Activated CD4-positive, CD25-positive, alpha-beta regulatory T cell treated with anti-CD3 and anti-CD28 coated beads, Interleukin-2, amount 50 U/mL, for 16 hours (primary cell): Measurements from ENCODE around the gene DLX4.

Experiments used
- DNase-seq: peaks from one replicate; pipeline ENCODE4 v3.0.0-alpha.2; 2020; ENCODE audit warnings: low read depth, low spot score

The DLX4 gene, protein sequence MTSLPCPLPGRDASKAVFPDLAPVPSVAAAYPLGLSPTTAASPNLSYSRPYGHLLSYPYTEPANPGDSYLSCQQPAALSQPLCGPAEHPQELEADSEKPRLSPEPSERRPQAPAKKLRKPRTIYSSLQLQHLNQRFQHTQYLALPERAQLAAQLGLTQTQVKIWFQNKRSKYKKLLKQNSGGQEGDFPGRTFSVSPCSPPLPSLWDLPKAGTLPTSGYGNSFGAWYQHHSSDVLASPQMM

DNA sequence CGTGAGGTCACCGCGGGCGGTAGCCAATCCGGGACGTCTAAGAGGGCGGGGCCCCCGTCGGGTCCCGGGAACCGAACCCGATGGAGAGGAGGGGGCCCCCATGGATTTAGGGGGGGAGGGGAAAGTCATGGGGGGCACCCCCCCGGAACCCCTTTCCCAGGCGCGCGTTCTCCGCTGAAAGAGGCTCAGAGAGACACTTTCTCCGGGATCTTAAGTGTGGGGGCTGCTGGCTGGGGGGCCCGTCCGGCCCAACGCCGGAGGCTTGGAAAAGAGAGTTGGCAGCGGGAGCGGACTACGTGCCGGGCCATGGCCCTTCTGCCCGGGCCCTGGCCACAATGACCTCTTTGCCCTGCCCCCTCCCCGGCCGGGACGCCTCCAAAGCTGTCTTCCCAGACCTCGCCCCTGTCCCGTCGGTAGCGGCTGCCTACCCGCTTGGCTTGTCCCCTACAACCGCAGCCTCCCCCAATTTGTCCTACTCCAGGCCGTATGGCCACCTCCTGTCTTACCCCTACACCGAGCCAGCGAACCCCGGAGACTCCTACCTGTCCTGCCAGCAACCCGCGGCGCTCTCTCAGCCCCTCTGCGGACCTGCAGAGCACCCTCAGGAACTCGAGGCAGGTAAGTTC, at the start of gene DLX4:
DLX4 (plus strand) TSS at position 57 of the 626 bp plus-strand sequence; CDS start at position 336, 279 bp downstream.
- DNase-seq, result no peak

DNA sequence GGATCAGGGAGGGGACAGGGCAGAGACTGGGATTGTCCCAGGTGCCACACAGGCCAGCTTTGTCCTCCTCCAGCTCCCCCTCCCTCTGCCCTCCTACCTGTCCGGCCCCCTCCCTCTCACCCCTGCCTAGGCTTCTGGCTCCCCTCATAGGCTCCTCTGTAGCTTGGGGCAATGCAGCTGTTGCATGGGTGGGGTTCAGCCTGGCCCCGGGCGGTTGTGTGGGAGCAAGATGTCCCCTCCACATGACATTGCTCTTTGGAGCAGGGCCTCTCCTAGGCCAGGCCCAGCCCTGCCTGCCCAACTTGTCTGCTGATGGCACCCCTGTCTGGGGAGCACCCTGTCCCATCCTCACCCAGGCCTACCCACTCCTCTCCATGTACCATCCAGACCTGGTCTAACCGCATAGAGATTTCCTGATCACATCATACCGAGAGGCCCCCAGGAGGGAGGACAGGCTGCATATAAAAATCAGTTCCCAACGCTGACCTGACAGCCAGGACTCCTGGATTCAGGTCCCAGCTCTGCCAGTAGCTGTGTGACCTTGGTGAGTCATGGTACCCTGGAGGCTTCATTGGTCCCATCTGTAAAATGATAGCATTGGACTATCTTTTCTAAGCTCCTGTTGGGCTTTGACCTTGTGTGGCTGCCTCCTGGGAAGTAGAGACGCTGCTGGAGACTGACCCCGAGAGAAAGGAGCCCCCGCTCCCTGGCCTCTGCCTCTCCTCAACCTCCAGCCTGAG, 48.8 kb upstream of the DLX4 start:
- no peak for DNase-seq

DNA sequence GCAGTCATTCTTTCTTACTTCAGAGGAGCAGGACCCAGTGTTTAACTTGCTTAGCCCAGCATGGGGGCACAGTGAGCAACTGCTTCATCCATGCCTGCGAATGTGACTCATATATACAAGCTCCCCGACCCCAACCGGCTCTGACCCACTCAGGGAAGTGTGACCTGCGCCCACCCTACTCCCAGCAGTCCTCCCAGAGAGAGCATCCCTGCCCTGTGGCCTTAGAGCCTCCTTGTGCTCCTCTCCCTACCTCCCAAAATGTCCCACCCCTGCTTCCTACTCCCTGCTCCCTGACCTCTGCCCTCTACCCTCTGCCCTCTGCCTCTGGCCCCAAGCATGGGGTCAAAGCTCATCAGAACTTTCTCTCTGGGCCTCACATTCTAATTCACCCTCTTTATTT, 46.9 kb upstream of the DLX4 start:
- DNase-seq, result no peak

DNA sequence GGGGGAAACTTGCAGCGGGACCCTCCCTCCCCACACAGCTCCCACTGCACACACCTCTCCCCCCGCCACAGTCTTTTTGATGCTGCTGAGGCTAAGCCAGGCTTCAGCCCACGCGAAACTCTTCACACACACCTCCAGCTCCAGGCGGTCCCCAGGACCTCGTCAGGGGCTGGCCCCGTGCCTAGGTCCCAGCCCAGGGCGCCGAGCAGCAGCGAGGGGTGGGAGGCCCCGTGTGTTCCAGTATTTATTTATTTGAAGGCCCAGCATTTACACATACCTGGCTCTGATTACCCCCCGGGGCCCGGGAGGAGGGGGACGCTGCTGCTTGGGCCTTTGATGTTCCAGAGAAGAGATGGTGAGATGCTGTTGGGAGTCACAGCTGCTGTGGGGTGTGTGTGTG, 44.9 kb upstream of the DLX4 start:
- no peak for DNase-seq

DNA sequence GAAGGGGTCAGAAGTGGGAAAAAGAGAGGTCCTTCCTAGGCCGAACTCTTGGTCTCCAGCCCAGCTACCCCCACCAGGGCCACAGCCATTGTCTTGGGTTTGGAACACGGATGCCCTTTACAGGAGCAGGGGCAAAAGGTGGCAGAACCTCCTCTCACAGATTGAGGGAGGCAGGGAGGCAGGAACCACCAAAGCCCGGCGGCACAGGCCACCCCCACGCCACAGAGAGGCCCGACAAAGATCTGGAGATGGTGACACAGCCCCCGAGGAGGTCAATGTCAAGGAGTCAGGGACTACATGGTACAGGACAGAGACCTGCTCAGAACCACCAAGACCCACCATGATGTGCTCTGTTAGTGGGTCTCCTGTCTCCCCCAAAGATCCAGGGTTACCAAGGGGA, 44.4 kb upstream of the DLX4 start:
- no peak for DNase-seq

DNA sequence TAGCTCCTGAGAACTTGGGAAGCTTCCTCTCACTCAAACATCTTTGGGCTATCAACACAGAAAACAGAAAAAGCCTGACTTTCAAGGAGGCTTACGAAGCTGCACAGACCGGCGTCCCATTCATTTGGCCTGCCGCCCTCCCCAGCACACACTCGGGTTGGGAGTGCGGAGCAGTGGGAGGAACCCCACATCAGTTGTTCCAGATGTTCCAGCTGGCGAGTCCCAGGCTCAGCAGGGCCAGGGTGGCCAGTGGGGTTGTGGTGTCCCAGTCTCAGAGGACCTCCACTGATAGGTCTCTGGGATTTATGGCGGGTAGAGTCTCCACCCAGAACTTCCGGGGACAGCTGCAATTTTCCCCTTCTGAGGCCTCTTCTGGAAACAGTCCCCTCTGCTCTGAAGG, 43.1 kb upstream of the DLX4 start:
- DNase-seq, result no peak

DNA sequence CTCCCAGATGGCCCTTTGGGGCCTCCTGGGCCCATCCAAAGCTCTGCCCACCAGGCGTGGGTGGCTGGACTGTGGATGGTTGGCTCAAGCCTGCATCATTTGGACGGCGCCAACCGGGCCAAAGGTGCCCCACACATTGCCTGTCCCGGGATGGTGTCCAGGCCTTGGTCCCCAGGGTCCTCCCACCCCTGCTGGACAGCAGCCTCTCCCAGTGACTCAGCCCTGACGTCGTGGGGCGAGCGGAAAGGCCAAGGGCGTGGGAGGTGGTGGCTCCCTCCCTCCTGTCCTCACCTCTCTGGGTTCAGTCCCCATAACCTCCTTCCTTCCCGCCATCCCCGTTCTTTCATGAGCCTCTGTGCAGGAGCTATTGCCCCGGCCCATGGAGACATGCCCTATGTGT, 42.1 kb upstream of the DLX4 start:
- no peak for DNase-seq

DNA sequence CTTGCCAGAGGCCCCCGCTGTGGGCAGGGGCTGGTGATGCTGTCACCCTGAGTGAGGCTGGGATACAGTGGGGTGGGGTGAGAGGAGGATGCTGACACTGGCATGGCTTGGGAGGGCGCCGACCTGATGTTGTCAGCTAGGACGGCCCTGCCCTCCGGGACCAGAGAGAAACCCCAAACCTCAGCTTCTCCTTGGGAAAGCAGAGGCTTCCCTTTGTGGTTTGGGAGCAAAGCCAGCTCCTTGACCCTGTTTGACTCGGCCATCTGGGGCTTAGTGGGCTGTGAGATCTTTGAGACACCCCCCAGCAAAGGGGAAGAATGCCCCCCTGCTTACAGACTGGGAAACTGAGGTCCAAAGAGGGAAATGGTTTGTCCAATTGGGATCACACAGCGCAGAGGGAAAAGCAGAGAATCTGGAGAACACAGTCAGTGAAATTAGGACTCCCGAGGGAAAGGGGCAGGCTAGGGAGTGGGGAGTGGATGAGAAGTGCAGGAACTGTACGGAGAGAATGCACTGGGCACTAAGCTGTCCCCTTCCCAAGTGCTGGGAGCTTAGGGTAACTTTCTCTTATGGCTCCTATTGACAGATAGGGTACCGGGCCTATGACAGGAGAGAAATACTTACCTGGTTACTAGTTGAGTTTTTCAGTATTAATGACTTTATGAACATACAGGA, 40.7 kb upstream of the DLX4 start:
- no peak for DNase-seq

DNA sequence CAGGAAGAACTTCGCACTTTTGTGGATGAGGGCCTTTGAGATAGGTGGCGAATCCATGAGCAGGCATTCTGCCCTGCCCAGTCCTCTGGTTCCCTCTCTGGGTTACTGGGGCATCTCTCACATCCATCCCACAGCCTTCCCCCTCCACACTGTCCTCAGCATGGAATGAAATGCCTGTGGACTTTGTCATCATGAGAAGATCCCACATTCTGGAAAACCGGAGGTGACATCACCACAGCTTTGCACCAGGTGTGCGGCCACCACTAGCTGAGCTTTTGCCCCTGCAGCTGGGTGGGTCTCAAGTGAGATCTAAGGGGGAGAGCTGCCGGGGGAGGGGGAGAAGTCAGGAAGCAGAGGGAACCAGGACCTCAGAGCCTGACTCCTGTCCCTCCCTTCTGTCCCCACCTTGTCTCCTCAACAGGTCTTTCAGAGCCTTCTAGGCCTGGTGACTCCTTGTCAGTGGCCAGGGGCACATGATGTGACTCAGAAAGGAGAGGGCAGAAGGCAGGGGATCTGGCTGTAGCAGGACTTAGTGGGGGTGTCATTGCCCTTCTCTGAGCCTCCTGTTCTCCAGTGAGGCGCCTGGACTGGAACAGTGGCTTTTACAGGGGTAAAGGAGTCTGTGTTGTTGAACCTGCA, 40.0 kb upstream of the DLX4 start:
- DNase-seq, result no peak

DNA sequence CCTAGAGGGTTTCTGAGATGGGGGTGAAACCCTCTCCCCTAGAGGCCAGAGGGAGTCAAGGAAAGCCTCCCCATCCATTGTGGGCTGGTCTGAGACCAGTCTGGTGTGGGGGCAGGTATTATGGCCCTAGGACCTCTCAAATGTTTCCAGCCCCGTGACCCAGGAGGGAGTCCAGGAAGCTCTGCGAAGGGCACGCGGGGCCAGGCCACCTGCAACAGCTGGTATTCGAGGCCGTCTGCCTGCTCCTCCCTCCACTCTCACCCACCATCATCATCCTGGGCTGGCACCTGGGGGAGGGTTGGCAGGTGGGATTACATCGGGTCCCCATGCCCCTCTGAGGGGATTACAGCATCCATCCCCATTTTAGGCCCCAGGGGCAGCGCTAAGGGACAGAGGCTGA, 38.1 kb upstream of the DLX4 start:
- no peak for DNase-seq

DNA sequence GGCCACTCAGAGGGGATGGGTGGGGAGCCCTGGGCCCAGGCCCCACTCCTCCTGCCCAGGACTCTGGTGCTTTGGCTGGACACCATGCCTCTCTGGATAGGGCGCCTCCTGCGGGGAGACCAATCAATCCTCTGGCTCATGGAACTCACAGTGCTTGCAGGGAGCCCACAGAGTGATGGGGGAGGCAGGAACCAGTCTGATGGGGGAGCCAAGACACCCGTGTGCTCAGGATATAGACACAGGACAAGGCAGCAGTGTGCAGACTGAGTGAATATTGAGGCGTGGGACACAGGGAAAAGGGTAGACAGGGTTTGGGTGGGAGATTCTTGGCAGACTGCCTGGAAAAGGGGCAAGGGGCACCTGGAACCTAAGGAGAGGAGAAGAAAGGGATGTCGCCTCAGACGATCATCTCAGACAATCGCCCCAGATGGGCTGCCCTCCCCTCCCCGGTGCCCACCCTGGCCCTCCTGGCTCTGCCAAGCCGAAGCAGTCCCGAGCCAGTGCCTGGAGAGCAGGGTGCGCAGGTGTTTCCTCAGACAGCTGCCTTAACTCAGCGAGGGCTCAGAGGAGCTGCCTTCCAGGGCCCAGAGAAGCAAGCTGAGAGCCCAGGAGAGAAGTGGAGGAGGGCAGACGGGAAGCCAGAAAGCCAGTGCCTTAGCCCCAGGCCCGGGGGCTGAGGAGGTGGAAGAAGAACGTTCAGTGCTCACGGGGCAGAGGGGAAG, 37.4 kb upstream of the DLX4 start:
- DNase-seq, result no peak

DNA sequence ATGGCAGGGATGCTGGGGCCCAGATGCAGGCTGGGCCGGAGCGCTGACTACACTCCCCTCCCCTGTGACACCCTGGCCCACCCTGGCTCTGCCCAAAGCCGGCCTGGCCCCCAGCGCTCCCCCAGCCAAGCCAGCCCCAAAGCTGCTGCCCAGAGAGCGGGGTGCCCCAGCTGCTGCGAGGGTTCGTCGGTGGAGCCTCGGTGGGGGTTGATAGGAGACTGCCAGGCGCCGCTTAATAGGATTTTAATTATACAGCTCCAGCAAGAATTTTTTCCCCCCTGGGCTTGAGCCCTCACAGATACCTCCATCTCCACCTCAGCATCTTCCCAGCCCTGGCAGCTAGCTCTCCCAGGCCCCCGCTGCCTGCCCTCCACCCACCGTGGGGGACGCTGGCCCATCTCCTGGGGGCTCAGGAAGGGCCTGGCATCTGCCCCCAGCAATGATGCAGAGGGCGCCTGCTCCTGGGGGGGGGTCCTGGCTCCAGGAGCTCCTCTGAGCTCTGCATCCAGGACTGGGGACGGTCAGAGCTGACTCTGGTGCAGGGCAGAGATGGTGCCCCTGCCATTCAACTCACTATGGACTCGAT, 36.8 kb upstream of the DLX4 start:
- no peak for DNase-seq

DNA sequence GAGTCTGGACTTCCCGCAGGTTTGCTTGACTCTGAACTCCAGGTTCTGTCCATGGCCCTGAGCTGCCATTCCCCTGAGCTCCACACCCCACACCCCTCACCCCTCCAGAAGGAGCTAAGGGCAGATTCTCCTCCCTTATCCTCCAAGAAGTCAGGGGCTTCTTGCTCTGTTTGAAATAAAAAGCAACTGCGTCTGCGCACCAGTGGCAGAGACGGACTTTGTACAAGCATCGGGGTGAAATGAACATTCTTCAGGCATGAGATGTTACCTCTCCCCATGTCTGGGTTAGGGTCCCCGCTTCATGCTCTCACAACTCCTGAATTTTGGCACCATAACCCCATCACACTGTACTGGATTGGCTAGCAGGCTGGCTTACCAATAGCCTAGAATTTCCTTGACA, 36.1 kb upstream of the DLX4 start:
- DNase-seq, result no peak

DNA sequence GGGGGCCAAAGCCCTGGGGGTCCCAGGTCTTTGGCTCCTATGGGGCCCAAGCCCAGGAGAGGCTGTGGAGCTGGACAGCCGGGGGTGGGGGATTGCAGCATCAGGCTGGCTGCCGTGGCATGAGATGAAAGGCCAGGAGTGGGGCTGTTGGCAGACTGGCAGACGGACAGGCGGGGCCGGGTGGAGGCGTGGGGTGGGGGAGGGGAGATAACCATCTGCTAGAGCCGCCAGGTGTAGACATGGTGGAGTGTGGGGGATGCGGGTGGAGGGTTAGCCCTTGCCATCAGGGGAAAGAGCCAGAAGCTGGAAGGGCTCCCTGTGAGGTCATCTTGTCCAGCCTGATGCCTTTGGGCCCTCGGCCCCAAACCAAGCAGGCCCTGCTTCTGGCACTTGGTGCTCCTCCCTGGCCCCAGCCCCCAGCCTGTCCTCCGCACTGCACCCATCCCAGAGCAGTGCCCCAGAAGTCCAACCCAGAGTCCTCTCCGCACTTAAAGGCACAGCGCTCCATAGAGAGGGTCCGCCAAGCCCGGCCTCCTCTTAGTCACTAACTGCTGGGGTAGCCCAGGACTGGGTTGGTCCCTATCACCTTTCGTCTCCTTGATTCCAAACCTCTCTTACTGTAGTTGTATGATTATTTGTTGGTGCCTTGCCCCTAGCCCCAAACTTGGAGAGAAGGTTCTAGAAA, 33.3 kb upstream of the DLX4 start:
- DNase-seq, result no peak

DNA sequence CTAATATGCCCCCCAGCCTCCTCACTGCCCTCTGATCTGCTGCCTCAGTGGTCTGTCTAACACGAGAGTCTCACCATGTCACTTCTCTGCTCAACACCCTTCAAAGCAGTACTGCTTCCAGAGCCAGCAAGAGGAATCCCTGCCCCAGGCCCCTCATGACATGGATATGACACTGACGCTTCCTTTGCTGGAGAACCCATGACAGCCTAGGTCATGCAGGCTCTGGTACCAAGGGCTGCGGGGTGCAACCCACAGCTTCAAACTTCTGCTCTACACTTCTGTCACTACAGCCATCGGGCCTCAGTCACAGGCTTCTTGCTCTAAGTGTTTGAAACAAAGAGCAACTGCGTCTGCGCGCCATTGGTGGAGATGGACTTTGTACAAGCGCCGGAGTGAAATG, 32.6 kb upstream of the DLX4 start:
- DNase-seq, result no peak

DNA sequence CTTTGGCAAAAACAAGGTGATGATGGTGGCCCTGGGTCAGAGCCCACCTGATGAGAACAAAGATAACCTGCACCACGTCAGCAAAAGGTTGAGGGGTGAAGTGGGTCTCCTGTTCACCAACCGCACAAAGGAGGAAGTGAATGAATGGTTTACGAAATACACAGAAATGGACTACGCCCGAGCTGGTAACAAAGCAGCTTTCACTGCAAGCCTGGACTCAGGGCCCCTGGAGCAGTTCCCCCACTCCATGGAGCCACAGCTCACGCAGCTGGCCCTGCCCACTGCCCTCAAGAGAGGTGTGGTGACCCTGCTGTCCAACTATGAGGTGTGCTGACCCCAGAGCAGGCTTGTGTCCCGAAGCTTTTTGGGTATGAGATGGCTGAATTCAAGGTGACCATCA, 29.7 kb upstream of the DLX4 start:
- no peak for DNase-seq

DNA sequence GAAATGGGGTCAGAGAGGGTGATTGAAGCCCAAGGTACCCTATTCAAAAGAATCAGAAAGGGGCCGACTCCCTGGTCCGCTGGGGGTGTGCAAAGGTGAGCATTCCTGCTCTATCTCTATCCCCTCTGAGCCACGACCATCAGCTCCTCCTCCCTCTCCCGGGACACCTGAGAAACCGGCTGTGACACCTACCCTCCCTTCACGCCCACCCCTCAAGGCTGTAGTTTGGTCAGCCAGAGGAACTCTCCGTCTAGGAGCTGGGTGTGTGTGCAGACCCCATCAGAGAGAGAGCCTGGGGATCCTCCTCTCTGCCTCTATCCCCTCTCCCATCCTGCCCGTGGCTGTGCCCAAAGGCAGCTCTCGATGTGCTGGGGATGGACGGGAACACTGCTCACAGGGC, 27.6 kb upstream of the DLX4 start:
- no peak for DNase-seq

DNA sequence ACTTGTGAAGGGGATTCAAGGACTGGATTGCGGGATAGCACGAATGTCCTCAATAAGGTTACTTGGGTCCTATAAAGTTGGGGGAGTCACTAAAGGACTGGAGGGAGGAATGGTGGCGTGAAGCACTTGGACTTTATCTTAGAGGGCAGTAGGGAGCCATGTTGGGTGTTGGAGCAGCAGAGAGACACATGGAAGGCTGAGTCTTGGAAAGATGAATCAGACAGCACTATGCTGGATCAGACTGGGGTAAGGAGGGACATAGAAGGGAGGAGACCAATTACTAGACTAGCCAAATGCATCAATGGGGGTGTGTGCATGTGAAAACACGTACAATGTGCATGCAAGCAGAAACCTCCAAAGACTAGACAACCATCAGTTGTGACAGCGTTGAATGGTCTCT, 26.0 kb upstream of the DLX4 start:
- DNase-seq, result no peak

DNA sequence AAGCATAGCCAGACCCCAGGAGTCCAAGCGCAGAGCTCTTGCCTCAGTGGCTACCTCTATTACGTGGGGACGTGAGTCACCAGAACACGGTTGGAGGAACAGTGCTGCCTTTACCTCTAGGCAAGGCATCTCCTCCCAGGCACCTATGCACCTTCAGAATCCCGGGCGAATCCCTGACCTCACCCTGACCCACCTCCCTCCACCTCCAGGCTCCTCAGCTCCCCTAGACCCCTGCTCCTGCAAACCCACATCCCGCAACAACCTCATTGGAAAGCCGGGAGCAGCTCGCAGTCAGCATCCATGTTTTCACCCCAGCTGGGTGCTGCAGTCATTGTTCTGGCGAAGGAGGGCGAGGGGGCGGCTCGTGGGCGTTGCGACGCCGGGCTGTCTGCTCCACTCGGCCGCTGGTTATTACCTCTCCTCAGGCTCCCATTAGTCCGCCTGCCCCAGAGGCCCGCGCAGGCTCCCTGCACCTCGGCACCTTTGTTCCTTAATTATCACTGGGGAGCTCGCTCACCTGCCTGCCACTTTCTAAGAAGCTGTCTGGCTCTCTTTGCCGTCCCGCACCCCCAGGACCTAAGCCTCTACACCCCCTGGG, 24.6 kb upstream of the DLX4 start:
- DNase-seq, result no peak

DNA sequence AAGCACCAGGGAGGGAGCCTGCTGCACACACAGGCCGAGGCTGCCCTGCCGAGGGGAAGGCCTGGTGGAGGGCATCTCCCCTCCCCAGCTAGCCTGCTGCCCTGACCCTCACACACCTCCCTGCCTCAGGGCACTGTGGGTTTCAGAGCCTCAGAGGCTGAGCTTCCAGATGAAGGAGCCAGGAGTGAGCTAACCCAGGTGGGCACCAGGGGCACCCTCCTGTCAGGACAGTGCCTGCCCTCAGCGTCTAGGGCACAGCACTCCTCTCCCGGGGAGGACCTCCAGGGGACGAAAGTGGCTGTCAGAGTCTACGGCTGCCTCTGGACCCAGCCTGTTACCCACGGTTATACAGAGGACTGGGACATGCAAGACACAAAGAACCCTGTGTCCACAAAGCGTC, 22.8 kb upstream of the DLX4 start:
- DNase-seq, result no peak
